Activated CD8-positive, alpha-beta memory T cell treated with anti-CD3 and anti-CD28 coated beads for 48 hours (primary cell): ENCODE data around the gene MCTS1.
"Not testable (repeated sequence)": the region's sequence is repeated elsewhere in the genome, so short reads cannot be mapped to it uniquely, and the experiment has no call there.

ENCODE experiments used
- DNase-seq, 3 experiments: peaks; one replicate each; pipeline ENCODE4 v3.0.0-alpha.2; 2020; ENCODE audit warnings: low read depth in 2 of 3, low spot score in 2 of 3

MCTS1 gene

GRCh38 chrX:120629667-120630537, 26.0 kb downstream of the MCTS1 start, which contains the start of gene C1GALT1C1:
C1GALT1C1 (minus strand) TSS chrX:120630054; CDS start chrX:120627166, 2,888 bp downstream.
- peak; percentile 52 to 80 (median 61) for DNase-seq

DNA sequence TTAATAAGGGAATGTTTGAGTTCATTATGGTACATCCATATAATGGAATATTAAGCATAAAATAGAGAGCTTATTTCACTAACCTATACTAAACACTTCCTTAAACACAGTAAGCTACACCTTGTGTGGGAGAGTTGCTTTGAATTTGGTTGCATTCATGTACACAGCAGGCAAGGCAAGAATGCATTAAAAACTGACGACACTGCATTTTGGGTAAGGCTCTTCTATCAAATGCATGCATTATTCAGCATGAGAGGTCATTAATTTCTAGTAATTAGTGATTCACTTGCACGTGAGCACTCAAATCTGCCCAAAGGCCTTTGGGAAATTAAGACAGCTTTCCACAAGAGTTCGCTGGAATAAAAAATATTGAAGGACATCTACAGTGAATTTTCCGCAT, 34.7 kb downstream of the MCTS1 start:
- no peak for DNase-seq

GRCh38 chrX:120642871-120643270, 39.0 kb downstream of the MCTS1 start:
- DNase-seq = no peak

- no peak for DNase-seq
Measured at GRCh38 chrX:120647127-120647526, 43.2 kb downstream of the MCTS1 start.

DNA sequence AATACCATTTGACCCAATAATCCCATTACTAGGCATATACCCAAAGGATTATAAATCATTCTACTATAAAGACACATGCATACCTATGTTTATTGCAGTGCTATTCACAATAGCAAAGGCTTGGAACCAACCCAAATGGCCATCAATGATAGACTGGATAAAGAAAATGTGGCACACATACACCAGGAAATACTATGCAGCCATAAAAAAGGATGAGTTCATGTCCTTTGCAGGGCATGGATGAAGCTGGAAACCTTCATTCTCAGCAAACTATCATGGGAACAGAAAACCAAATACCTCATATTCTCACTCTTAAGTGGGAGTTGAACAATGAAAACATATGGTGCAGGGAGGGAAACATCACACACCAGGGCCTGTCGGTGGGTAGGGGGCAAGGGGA, 48.4 kb downstream of the MCTS1 start:
- DNase-seq = not testable (repeated sequence)

DNA sequence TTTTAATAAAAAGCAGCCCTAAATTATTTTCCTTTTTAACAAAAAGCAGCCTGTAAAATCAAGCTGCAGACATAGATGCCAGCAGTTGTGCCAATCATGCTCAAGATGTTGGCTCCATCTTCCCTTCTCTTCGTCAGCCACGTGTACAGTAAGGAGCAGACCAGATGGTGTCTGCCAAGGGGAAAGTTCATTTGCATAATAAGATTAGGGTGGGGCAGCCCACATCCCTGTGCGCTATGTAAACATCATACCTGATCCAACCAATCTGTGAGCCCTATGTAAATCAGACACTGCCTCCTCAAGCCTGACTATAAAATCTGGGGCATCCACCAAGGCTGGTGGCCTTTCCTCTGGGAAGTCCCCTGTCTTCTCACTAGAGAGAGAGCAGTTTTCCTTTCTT, 49.1 kb downstream of the MCTS1 start:
- DNase-seq = no peak

GRCh38 chrX:120660637-120661036, 56.7 kb downstream of the MCTS1 start:
- DNase-seq = no peak
